Tibial nerve (tissue), 4 donors: ENCODE results near the gene USP24. TPM values are rescaled to one million over a fixed set of nuclear protein-coding genes. Genes with fewer than 3 reads are reported as not detected.

Source experiments
- DNase-seq, 2 donors: peaks; one replicate each; pipeline ENCODE4 v3.0.0-alpha.2; 2019; ENCODE audit warnings: low spot score in 2 of 2
- H3K27ac ChIP-seq, 4 donors: fragments of 200-600 bp; sonication (generic) in 3 of 4; one replicate each; pipeline ENCODE4 v1.5.1; 2017 to 2019; ENCODE audit warnings: mild to moderate bottlenecking in 1 of 4
- H3K27me3 ChIP-seq, 2 donors: fragments of 200-600 bp; sonication (generic) in 1 of 2; one replicate each; pipeline versions ENCODE4 v1.5.1 to v1.6.0; 2017 to 2019
- H3K36me3 ChIP-seq, 3 donors: fragments of 200-600 bp; sonication (generic); one replicate each; pipeline ENCODE4 v1.5.1; 2018 to 2019
- H3K4me1 ChIP-seq, 4 donors: fragments of 200-600 bp; sonication (generic) in 3 of 4; one replicate each; pipeline ENCODE4 v1.5.1; 2017 to 2019
- H3K4me3 ChIP-seq, 4 donors: fragments of 200-600 bp; sonication (generic) in 3 of 4; one replicate each; pipeline ENCODE4 v1.5.1; 2017 to 2019; ENCODE audit warnings: mild to moderate bottlenecking in 1 of 4, moderate library complexity in 1 of 4
- H3K9me3 ChIP-seq, 4 donors: fragments of 200-600 bp; sonication (generic) in 3 of 4; one replicate each; pipeline ENCODE4 v1.5.1; 2017 to 2019
- EP300 ChIP-seq, 2 donors: sonication (generic); formaldehyde crosslinking; IDR thresholded peaks; one replicate each; pipeline ENCODE4 v1.6.1; 2017; ENCODE audit warnings: antibody characterized with exemption in 2 of 2, mild to moderate bottlenecking in 1 of 2
- POLR2A ChIP-seq, 2 donors: fragments of 450-650 bp; IDR thresholded peaks; one replicate each; pipeline ENCODE4 v1.6.1; 2017; ENCODE audit warnings: antibody characterized with exemption in 2 of 2, mild to moderate bottlenecking in 2 of 2, moderate library complexity in 2 of 2
- WGBS, 2 donors: methylation state at CpG; one replicate each; pipeline ENCODE4 v1.1.5; 2018; 5-methylcytosine and 5-hydroxymethylcytosine counted together
- total RNA-seq, 4 donors: library from RNA; depleted of rRNA; stranded (reverse); fragments of >200 nt; gene quantifications; one replicate each; pipeline ENCODE4 v1.1.0, GENCODE V29; 2016
- TF ChIP-seq, protein P1 (sequence below), 5 experiments: fragments of 200-600 bp in 3 of 5; fragments of 450-650 bp in 2 of 5; sonication (generic) in 3 of 5; IDR thresholded peaks; one replicate each; pipeline ENCODE4 v1.5.1; 2016 to 2019; ENCODE audit warnings: antibody characterized with exemption in 5 of 5, mild to moderate bottlenecking in 3 of 5, moderate library complexity in 2 of 5

USP24 gene
- total RNA-seq, 4 donors from 2014 or later: 46.8 to 63.8 (median 55.7) TPM

GRCh38 chr1:55255901-55256300 lies 40.7 kb upstream of the USP24 start:
- Histone ChIP-seq H3K4me3 (no peak overlapping the region), H3K27me3 (no peaks in the 10 kb centered on the region), H3K36me3 (no peaks in the 10 kb centered on the region), H3K27ac (no peak overlapping the region), H3K9me3 (no peaks in the 10 kb centered on the region), H3K4me1 (no peaks in the 10 kb centered on the region)
- no peak for DNase-seq
- TF ChIP-seq POLR2A (IDR thresholded peaks at IDR 0.05): no peak
- TF ChIP-seq, protein P1, sequence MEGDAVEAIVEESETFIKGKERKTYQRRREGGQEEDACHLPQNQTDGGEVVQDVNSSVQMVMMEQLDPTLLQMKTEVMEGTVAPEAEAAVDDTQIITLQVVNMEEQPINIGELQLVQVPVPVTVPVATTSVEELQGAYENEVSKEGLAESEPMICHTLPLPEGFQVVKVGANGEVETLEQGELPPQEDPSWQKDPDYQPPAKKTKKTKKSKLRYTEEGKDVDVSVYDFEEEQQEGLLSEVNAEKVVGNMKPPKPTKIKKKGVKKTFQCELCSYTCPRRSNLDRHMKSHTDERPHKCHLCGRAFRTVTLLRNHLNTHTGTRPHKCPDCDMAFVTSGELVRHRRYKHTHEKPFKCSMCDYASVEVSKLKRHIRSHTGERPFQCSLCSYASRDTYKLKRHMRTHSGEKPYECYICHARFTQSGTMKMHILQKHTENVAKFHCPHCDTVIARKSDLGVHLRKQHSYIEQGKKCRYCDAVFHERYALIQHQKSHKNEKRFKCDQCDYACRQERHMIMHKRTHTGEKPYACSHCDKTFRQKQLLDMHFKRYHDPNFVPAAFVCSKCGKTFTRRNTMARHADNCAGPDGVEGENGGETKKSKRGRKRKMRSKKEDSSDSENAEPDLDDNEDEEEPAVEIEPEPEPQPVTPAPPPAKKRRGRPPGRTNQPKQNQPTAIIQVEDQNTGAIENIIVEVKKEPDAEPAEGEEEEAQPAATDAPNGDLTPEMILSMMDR (IDR thresholded peaks at IDR 0.05): no peak
- WGBS, 2 donors: 81% methylated on average over 3 of the region's 3 CpGs

DNA sequence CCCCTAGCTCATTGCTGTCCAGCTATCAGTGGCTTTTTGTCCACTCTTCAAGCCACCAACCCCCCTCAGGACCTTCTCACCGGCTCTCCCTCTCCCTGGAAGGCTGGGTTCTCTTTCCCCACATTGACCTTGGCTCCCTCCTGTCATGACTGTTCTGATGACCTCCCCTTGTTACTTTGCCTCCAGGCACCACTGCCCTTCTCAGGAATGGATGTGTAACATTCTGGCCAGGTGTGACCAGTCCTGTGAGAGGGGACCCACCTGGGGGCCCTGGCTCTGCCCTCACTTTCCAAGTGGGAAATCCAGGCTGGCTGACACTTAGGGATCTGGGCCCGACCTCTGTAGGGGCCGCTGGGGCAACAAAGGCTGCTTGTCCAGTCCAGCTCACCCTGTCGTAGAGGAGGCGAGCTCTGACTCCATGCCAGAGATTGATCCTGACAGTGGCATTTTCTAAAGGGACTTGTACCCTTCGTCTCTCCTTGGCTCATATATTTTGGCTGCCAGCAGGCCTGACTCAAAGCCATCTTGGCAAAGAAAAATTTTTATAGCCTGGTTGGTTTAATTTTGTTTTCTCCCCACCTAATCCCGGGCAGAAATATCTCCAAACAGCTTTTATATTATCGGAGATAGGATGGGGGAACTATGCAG lies 37.9 kb upstream of the USP24 start:
- WGBS, 2 donors: 37 to 40% methylated on average over 7 of the region's 8 CpGs
- no peak overlapping the region for H3K27ac ChIP-seq
- TF ChIP-seq POLR2A (IDR thresholded peaks at IDR 0.05): no peak
- TF ChIP-seq, protein P1 (IDR thresholded peaks at IDR 0.05): no peak
- no peak for TF ChIP-seq EP300 (IDR thresholded peaks at IDR 0.05)
- no peaks in the 10 kb centered on the region for H3K4me1 ChIP-seq
- H3K27me3 ChIP-seq: no peaks in the 10 kb centered on the region
- H3K4me3 ChIP-seq: no peak overlapping the region
- no peaks in the 10 kb centered on the region for H3K9me3 ChIP-seq
- no peak for DNase-seq
- H3K36me3 ChIP-seq: no peaks in the 10 kb centered on the region

DNA sequence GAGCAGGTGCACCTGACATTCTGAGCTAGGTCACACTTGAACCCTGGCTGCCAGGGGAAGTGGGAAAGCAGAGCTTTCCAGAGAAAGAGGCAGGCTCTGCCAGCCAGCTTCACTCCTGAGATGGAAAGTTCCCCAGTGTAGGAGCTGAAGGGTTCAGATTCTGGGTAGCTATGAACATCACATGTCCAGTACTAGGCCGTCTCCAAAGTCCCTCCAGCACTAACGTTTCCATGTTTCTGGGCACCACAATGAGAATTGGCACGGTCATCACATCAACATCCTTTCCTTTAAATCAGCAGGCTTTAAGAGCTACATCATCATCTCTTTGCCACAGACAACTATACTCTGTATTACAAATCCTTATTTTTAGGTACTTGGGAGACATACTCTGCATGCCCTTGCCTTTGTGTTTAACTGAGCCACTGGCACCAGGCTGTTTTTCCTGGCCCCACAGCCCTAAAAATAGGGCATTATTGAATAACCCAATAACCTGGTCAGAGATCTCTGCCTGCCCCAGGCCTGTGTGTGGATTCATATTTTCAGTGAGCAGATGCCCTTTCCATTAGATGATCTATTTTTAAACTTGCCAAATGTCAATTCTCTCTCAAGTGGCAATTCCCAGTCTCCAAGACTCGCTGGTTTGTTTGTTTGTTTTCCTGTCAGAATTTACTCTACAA lies 35.4 kb upstream of the USP24 start:
- Histone ChIP-seq H3K4me3 (no peak overlapping the region), H3K9me3 (no peaks in the 10 kb centered on the region), H3K27ac (no peak overlapping the region), H3K27me3 (no peaks in the 10 kb centered on the region), H3K36me3 (no peaks in the 10 kb centered on the region), H3K4me1 (no peaks in the 10 kb centered on the region)
- TF ChIP-seq EP300 (IDR thresholded peaks at IDR 0.05): no peak
- TF ChIP-seq, protein P1 (IDR thresholded peaks at IDR 0.05): no peak
- TF ChIP-seq POLR2A (IDR thresholded peaks at IDR 0.05): no peak
- 51 to 67% methylated on average over 4 of the region's 4 CpGs for WGBS, 2 donors
- no peak for DNase-seq

GRCh38 chr1:55249646-55250398 lies 34.7 kb upstream of the USP24 start:
- H3K9me3 ChIP-seq: no peaks in the 10 kb centered on the region
- no peaks in the 10 kb centered on the region for H3K27me3 ChIP-seq
- 77 to 79% methylated on average over 7 of the region's 7 CpGs for WGBS, 2 donors
- TF ChIP-seq EP300 (IDR thresholded peaks at IDR 0.05) (no peak), POLR2A (IDR thresholded peaks at IDR 0.05) (no peak)
- TF ChIP-seq, protein P1 (IDR thresholded peaks at IDR 0.05): no peak
- no peak for DNase-seq
- H3K4me3 ChIP-seq: no peak overlapping the region
- no peaks in the 10 kb centered on the region for H3K36me3 ChIP-seq
- H3K27ac ChIP-seq: no peak overlapping the region
- peaks cover 0 to 3% (median 0%) of the 10 kb centered on the region in 4 donors for H3K4me1 ChIP-seq

DNA sequence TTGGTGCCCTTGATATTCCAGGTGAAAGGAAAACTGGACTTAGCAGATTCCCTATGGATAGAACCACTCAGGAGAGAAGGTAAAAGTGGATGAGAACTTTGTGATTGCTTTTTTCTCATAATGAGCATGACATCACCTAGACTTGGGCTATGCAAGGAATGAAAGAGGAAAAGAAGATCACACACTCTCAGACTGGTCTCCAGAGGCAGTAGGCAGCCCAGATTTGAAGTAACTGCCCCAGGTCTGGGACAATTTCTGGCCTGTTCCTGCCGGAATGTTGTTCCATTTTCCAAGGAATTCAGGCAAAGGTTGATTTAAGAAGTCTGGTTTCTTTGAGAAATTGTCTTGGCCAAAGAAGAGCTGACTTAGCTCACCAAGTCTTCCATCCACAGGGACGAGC lies 31.7 kb upstream of the USP24 start:
- no peaks in the 10 kb centered on the region for H3K27me3 ChIP-seq
- TF ChIP-seq POLR2A (IDR thresholded peaks at IDR 0.05): no peak
- TF ChIP-seq, protein P1 (IDR thresholded peaks at IDR 0.05): no peak
- TF ChIP-seq EP300 (IDR thresholded peaks at IDR 0.05): no peak
- no peak for DNase-seq
- H3K4me1 ChIP-seq: peaks cover 0 to 11% (median 0%) of the 10 kb centered on the region in 4 donors
- H3K4me3 ChIP-seq: no peak overlapping the region
- 80 to 96% methylated on average over 2 of the region's 2 CpGs for WGBS, 2 donors
- H3K36me3 ChIP-seq: no peaks in the 10 kb centered on the region
- H3K27ac ChIP-seq: no peak overlapping the region
- H3K9me3 ChIP-seq: no peaks in the 10 kb centered on the region
